ENCODE measurements around the gene STIM1.

Gene STIM1

DNA sequence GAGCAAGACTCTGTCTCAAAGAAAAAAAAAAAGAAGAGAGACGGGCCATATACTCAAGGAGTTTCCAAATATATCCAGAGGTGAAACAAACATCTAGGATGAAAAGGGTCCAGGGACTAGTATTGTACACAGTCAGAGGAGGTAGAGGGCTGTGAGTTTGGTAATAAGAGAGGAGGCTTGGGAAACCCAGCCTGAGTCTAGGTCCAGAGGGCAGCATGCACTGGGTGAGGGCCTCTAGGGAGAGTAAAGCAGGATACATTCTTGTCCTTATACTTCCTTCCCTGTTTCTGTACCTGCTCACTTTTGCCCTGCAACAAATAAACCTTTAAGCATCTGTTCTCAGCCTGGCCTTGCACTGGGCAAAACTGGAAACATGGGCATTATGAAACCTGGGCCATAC lies 31.5 kb downstream of the STIM1 start:
- POLR2A ChIA-PET = no interaction called here
- no peak for DNase-seq (ENCODE audit: low read depth, low spot score)
- CTCF ChIA-PET = interaction anchor here (0.6 kb wide), 1 partner anchor 15 kb away, joined by 3 read pairs; no protein-coding TSS in a partner anchor
- H3K4me3 ChIP-seq (ENCODE audit: low read depth, low read length) = no peak overlapping the region
- TF ChIP-seq, protein P1, sequence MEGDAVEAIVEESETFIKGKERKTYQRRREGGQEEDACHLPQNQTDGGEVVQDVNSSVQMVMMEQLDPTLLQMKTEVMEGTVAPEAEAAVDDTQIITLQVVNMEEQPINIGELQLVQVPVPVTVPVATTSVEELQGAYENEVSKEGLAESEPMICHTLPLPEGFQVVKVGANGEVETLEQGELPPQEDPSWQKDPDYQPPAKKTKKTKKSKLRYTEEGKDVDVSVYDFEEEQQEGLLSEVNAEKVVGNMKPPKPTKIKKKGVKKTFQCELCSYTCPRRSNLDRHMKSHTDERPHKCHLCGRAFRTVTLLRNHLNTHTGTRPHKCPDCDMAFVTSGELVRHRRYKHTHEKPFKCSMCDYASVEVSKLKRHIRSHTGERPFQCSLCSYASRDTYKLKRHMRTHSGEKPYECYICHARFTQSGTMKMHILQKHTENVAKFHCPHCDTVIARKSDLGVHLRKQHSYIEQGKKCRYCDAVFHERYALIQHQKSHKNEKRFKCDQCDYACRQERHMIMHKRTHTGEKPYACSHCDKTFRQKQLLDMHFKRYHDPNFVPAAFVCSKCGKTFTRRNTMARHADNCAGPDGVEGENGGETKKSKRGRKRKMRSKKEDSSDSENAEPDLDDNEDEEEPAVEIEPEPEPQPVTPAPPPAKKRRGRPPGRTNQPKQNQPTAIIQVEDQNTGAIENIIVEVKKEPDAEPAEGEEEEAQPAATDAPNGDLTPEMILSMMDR (IDR thresholded peaks at IDR 0.05; ENCODE audit: insufficient read depth, low read length, missing control alignments) = no peak

DNA sequence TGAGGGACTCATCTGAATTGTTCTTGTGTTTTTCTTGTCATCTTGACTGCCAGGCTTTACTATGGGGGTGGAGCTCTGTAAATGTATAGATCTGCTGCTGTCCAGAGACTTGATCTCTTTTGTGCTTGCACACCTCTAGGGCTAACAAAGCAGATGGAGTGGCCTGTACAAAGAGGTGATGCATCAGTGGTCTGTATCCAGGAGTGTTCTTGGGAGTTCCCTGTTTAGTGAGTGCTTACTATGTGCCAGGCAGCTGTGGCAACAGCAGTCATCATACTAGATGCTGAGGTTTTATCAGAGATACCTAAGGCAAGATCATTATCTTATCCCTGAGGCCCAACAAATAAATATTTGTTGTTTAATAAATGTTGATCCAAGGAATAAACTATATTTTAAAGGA lies 33.4 kb downstream of the STIM1 start:
- POLR2A ChIA-PET = no interaction called here
- no peak for DNase-seq (ENCODE audit: low read depth, low spot score)
- CTCF ChIA-PET = interaction anchor here (0.9 to 1.6 kb wide), 2 partner anchors 34 to 40 kb away, joined by 3 to 6 read pairs; partner anchors contain the start of gene STIM1

DNA sequence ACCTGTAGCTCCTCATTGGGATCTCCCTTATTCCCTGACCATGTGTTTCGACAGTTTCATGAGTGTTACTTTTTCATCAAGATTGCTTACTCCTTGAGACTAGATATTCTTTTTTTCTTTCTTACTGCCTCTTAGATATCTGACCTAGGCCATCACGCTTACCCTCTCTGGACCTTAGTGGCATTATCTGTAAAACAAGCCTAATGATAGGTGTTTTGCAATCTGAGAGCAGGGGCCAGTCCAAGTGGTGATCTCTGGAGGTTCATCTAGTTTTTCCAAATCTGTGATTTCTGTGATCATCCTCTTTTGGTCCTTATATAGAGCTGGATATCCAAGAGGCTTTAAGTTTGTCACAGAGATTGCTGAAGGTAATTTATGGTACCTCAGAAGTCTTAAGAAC lies 34.5 kb downstream of the STIM1 start:
- CTCF ChIA-PET = interaction anchor here (0.6 to 1.9 kb wide), 4 partner anchors 35 to 183 kb away, joined by 3 to 5 read pairs (median 3); partner anchors contain the start of gene STIM1
- TF ChIP-seq, protein P1 (IDR thresholded peaks at IDR 0.05; ENCODE audit: insufficient read depth, low read length, missing control alignments) = no peak
- POLR2A ChIA-PET = no interaction called here

More for the DNA sequence above, 33.4 kb downstream of the STIM1 start:
- TF ChIP-seq, protein P1 (IDR thresholded peaks at IDR 0.05; ENCODE audit: insufficient read depth, low read length, missing control alignments) = no peak
- H3K4me3 ChIP-seq (ENCODE audit: low read depth, low read length) = no peak overlapping the region

DNA sequence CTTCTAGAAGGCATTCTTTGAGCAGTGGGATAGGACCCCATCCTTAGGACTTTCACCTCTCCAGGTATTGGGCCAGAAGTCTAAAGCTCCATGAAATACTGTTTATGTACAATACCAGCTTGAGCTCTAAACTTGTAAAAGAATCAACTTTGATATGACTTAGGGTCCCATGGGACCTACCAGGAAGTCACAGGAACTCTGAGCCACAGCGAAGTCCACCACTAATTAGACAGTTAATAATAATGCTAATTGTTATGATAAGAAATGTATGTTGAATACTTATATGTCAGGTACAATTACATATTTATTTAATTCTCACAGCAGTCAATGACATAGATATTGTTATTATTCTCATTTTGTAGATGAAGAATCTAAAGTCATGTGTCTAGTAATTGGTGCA lies 35.3 kb downstream of the STIM1 start:
- ChIA-PET CTCF (interaction anchor here (1.1 to 1.9 kb wide), 2 partner anchors 40 to 182 kb away, joined by 3 to 5 read pairs; no protein-coding TSS in a partner anchor), POLR2A (no interaction called here)
- TF ChIP-seq, protein P1 (IDR thresholded peaks at IDR 0.05; ENCODE audit: insufficient read depth, low read length, missing control alignments) = no peak

More for the DNA sequence above, 34.5 kb downstream of the STIM1 start:
- H3K4me3 ChIP-seq (ENCODE audit: low read depth, low read length) = no peak overlapping the region
- DNase-seq (ENCODE audit: low read depth, low spot score) = no peak

DNA sequence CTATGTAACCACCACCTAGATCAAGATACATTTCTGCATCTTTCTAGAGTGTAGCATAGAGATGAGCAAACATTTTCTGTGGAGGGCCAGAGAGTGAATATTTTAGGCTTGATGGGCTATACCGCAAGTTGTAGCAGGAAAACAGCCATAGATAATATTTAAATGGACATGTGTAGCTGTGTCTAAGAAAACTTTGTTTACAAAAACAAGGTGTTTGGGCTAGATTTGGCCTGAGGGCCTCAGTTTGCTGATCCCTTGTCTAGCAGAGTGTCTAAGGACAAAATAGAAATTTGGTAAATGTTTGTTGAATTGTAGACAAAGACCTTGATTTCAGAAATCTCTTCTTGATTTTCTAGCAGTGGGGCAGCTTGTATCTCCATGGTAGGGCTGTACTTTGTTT lies 36.3 kb downstream of the STIM1 start:
- no peak overlapping the region for H3K4me3 ChIP-seq (ENCODE audit: low read depth, low read length)
- ChIA-PET CTCF (interaction anchor here (1.5 kb wide), 1 partner anchor 37 kb away, joined by 3 read pairs; no protein-coding TSS in a partner anchor), POLR2A (no interaction called here)
- DNase-seq (ENCODE audit: low read depth, low spot score) = no peak
- TF ChIP-seq, protein P1 (IDR thresholded peaks at IDR 0.05; ENCODE audit: insufficient read depth, low read length, missing control alignments) = no peak

More for the DNA sequence above, 35.3 kb downstream of the STIM1 start:
- no peak for DNase-seq (ENCODE audit: low read depth, low spot score)
- H3K4me3 ChIP-seq (ENCODE audit: low read depth, low read length) = no peak overlapping the region

DNA sequence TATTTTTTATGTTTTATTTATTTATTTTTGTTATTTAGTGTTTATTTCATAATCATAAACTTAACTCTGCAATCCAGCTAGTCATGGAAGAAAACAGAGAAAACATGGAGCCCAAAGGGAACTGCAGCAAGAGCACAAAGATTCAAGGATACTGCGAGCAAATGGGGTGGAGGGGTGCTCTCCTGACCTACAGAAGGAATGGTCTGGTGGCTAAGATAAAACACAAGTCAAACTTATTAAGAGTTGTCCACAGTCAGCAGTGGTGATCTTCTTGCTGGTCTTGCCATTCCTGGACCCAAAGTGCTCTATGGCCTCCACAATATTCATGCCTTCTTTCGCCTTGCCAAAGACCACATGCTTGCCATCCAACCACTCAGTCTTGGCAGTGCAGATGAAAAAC lies 36.7 kb downstream of the STIM1 start:
- H3K4me3 ChIP-seq (ENCODE audit: low read depth, low read length) = no peak overlapping the region
- DNase-seq (ENCODE audit: low read depth, low spot score) = no peak
- ChIA-PET CTCF (interaction anchor here (1.5 kb wide), 1 partner anchor 38 kb away, joined by 3 read pairs; no protein-coding TSS in a partner anchor), POLR2A (no interaction called here)
- TF ChIP-seq, protein P1 (IDR thresholded peaks at IDR 0.05; ENCODE audit: insufficient read depth, low read length, missing control alignments) = no peak
